ENCODE results near the gene TMEM212. TPM values are rescaled to one million over a fixed set of nuclear protein-coding genes. Genes with fewer than 3 reads are reported as not detected.

TMEM212 gene
- total and polyA plus RNA-seq, 11 donors, result not detected

GRCh38 chr3:171837698-171838097 lies 5.5 kb upstream of the TMEM212 start:
- no peak for ATAC-seq
- no peaks in the 10 kb centered on the region for H3K9me3 ChIP-seq
- no peaks in the 10 kb centered on the region for H3K27me3 ChIP-seq
- H3K4me3 ChIP-seq, result peak overlapping the region in 5 of 12 donors; percentile 13 to 43 (median 27)
- intact Hi-C loops (cut with DNase I), result loop anchor here in 5 of 10 donors (5.0 to 10.0 kb wide), 8 partner anchors 133 to 497 kb away; partner anchors contain the start of gene FNDC3B (in 2 of the 5)
- peak overlapping the region; percentile 45 to 86 (median 70) for H3K27ac ChIP-seq
- no peak for DNase-seq
- no peak for TF ChIP-seq POLR2A (IDR thresholded peaks at IDR 0.05)
- no peak for TF ChIP-seq CTCF (IDR thresholded peaks at IDR 0.05)
- peaks cover 0 to 77% (median 47%) of the 10 kb centered on the region in 12 donors for H3K4me1 ChIP-seq
- no peaks in the 10 kb centered on the region for H3K36me3 ChIP-seq

DNA sequence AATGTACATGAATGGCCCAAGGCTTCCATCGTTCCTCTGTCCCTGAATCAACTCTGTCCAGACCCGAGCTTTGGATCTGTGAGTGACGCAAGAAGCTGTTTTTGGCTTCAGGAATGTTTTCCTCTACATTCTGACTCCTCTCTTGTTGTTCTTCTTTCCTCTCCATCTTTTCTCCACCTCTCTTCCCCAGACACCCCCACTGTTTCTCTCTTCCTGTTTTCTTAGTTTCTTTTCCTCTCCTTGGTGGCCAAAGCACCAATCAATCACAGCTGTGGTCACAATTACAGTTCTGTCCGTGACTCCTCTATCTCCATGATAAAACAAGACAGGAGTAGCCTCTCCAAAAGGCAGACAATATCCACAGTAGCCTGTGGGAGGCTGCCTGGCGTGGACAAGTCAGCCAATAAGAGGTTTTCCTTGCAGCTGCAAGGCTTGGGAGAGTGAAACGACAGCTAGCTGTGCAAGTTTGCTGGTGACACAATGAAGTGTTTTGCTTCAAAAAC lies 4.9 kb upstream of the TMEM212 start:
- 10 to 16% (median 12%) methylated on average over 6 of the region's 6 CpGs for WGBS, 4 donors
- H3K36me3 ChIP-seq, result no peaks in the 10 kb centered on the region
- intact Hi-C loops (cut with DNase I), result loop anchor here in 5 of 10 donors (5.0 to 10.0 kb wide), 8 partner anchors 133 to 497 kb away; partner anchors contain the start of gene FNDC3B (in 2 of the 5)
- DNase-seq, result peak; percentile 56 to 76 (median 67)
- H3K4me1 ChIP-seq, result peaks cover 0 to 79% (median 50%) of the 10 kb centered on the region in 12 donors
- H3K9me3 ChIP-seq, result no peaks in the 10 kb centered on the region
- TF ChIP-seq CTCF (IDR thresholded peaks at IDR 0.05), result peak in 3 of 12 donors; percentile 7 to 28 (median 11)
- peak in 1 of 2 donors; percentile 11 for TF ChIP-seq POLR2A (IDR thresholded peaks at IDR 0.05)
- peak overlapping the region; percentile 45 to 86 (median 70) for H3K27ac ChIP-seq
- ATAC-seq, result peak; percentile 65 to 81 (median 80)
- H3K4me3 ChIP-seq, result peak overlapping the region in 9 of 12 donors; percentile 13 to 43 (median 21)
- H3K27me3 ChIP-seq, result no peaks in the 10 kb centered on the region

DNA sequence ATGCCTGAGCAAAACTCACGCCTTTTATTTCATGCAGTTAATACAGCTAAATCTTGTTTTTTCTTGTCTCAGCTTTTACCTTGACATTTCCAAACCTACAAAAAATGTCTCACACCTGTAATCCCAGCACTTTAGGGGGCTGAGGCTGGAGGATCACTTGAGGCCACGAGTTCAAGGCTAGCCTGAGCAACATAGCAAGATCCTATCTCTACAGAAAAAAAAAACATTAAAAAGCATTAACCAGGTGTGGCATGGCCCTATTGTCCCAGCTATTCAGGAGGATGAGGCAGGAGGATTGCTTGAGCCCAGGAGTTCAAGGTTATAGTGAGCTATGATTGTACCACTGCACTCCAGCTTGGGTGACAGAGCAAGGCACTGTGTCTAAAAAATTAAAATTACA lies 3.9 kb upstream of the TMEM212 start:
- WGBS, 4 donors, result 94 to 98% (median 96%) methylated on average over 2 of the region's 2 CpGs
- Histone ChIP-seq H3K27ac (peak overlapping the region in 6 of 12 donors; percentile 62 to 83 (median 72)), H3K4me3 (no peak overlapping the region), H3K27me3 (no peaks in the 10 kb centered on the region), H3K4me1 (peaks cover 0 to 71% (median 46%) of the 10 kb centered on the region in 12 donors), H3K9me3 (no peaks in the 10 kb centered on the region), H3K36me3 (no peaks in the 10 kb centered on the region)
- DNase-seq (no peak), ATAC-seq (no peak)
- intact Hi-C loops (cut with DNase I), result loop anchor here in 5 of 10 donors (5.0 to 10.0 kb wide), 8 partner anchors 134 to 496 kb away; partner anchors contain the start of gene FNDC3B (in 2 of the 5)
- no peak for TF ChIP-seq POLR2A (IDR thresholded peaks at IDR 0.05)
- no peak for TF ChIP-seq CTCF (IDR thresholded peaks at IDR 0.05)

- Histone ChIP-seq H3K36me3 (no peaks in the 10 kb centered on the region), H3K4me1 (peaks cover 0 to 59% (median 35%) of the 10 kb centered on the region in 12 donors), H3K4me3 (no peak overlapping the region), H3K9me3 (no peaks in the 10 kb centered on the region), H3K27me3 (no peaks in the 10 kb centered on the region), H3K27ac (no peak overlapping the region)
- TF ChIP-seq CTCF (IDR thresholded peaks at IDR 0.05), result no peak
- TF ChIP-seq POLR2A (IDR thresholded peaks at IDR 0.05), result no peak
- ATAC-seq (no peak), DNase-seq (no peak)
- WGBS, 4 donors, result 94 to 97% (median 95%) methylated on average over 2 of the region's 2 CpGs
- intact Hi-C loops (cut with DNase I), result loop anchor here in 2 of 10 donors (5.0 to 10.0 kb wide), 2 partner anchors 194 to 197 kb away; partner anchors contain the start of gene FNDC3B (in 2 of the 2)
Measured at GRCh38 chr3:171840445-171840810, 2.7 kb upstream of the TMEM212 start.

All from heart left ventricle (tissue), 16 donors.